Activated naive CD8-positive, alpha-beta T cell treated with anti-CD3 and anti-CD28 coated beads for 36 hours (primary cell): Measurements from ENCODE around the gene INS. TPM values are rescaled to one million over a fixed set of nuclear protein-coding genes. Genes with fewer than 3 reads are reported as not detected.

Experiments used
- DNase-seq: peaks from one replicate; pipeline ENCODE4 v3.0.0; 2021
- H3K27ac Mint-ChIP-seq: one replicate; pipeline ENCODE4 v1.8.0; 2022; ENCODE audit warnings: mild to moderate bottlenecking, moderate library complexity, mixed read lengths
- H3K27me3 Mint-ChIP-seq: one replicate; pipeline ENCODE4 v1.8.0; 2022; ENCODE audit warnings: mild to moderate bottlenecking, mixed read lengths
- H3K36me3 Mint-ChIP-seq: one replicate; pipeline ENCODE4 v1.8.0; 2021; ENCODE audit warnings: mild to moderate bottlenecking, mixed read lengths
- H3K4me1 Mint-ChIP-seq: one replicate; pipeline ENCODE4 v1.8.0; 2021; ENCODE audit warnings: mixed read lengths
- H3K4me3 Mint-ChIP-seq: one replicate; pipeline ENCODE4 v1.8.0; 2022; ENCODE audit warnings: mild to moderate bottlenecking, moderate library complexity, mixed read lengths
- H3K9me3 Mint-ChIP-seq: one replicate; pipeline ENCODE4 v1.8.0; 2022; ENCODE audit warnings: mixed read lengths
- total RNA-seq, 2 experiments: library from RNA; stranded (reverse); gene quantifications; one replicate each; pipeline ENCODE4 v1.2.3, GENCODE V29; 2021

INS gene
- total RNA-seq: not detected

DNA sequence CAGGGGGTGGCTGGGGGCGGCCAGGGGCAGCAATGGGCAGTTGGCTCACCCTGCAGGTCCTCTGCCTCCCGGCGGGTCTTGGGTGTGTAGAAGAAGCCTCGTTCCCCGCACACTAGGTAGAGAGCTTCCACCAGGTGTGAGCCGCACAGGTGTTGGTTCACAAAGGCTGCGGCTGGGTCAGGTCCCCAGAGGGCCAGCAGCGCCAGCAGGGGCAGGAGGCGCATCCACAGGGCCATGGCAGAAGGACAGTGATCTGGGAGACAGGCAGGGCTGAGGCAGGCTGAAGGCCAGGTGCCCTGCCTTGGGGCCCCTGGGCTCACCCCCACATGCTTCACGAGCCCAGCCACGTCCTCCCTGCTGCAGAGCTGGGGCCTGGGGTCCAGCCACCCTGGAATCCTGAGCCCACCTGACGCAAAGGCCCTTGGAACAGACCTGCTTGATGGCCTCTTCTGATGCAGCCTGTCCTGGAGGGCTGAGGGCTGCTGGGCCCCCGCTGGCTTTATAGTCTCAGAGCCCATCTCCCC lies at the start of gene INS:
Gene INS (minus strand): TSS at position 474 of the 524 bp plus-strand sequence. CDS start 238 bp downstream, at position 236.
- Mint-ChIP-seq H3K36me3 (no peaks in the 10 kb centered on the region), H3K4me3 (no peak within 1 kb of the TSS), H3K27me3 (peaks cover 4% of the 10 kb centered on the region), H3K4me1 (no peaks in the 10 kb centered on the region), H3K9me3 (no peaks in the 10 kb centered on the region), H3K27ac (no peak within 1 kb of the TSS)
- DNase-seq: no peak

- H3K4me3 Mint-ChIP-seq: no peak overlapping the region
- peaks cover 5% of the 10 kb centered on the region for H3K4me1 Mint-ChIP-seq
- H3K9me3 Mint-ChIP-seq: no peaks in the 10 kb centered on the region
- no peak for DNase-seq
- H3K27me3 Mint-ChIP-seq: no peaks in the 10 kb centered on the region
- no peak overlapping the region for H3K27ac Mint-ChIP-seq
- H3K36me3 Mint-ChIP-seq: no peaks in the 10 kb centered on the region
Measured at GRCh38 chr11:2210366-2211112, 49.5 kb upstream of the INS start.

- Mint-ChIP-seq H3K36me3 (no peaks in the 10 kb centered on the region), H3K4me1 (peaks cover 5% of the 10 kb centered on the region), H3K27ac (no peak overlapping the region), H3K9me3 (no peaks in the 10 kb centered on the region), H3K27me3 (no peaks in the 10 kb centered on the region), H3K4me3 (no peak overlapping the region)
- DNase-seq: no peak
Measured at GRCh38 chr11:2209900-2210321, 48.9 kb upstream of the INS start.

DNA sequence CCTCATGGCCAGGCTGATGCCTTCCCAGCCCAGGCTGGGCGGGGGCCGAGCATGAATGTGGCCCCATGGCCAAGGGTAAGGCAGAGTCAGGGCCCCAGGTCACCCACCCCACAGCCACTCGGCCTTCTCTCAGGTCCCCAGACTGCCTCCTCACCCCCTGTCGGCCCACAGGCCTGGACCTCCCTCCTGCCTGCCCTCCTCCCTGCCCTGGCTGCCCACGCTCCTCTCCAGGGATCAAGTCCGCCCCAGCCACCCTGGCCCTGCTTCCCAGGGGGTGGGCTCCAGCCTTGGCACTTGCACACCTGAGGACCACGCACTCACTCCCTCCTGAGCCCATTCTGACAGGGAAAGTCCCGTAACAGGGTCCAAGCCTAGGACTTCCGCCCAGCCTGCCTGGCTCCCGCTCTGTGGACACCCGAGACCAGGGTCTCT lies 48.4 kb upstream of the INS start:
- Mint-ChIP-seq H3K36me3 (no peaks in the 10 kb centered on the region), H3K27ac (no peak overlapping the region), H3K4me3 (no peak overlapping the region), H3K4me1 (peaks cover 5% of the 10 kb centered on the region), H3K27me3 (no peaks in the 10 kb centered on the region), H3K9me3 (no peaks in the 10 kb centered on the region)
- no peak for DNase-seq

- no peaks in the 10 kb centered on the region for H3K27me3 Mint-ChIP-seq
- peaks cover 5% of the 10 kb centered on the region for H3K4me1 Mint-ChIP-seq
- no peaks in the 10 kb centered on the region for H3K9me3 Mint-ChIP-seq
- H3K27ac Mint-ChIP-seq: no peak overlapping the region
- no peak for DNase-seq
- no peak overlapping the region for H3K4me3 Mint-ChIP-seq
- no peaks in the 10 kb centered on the region for H3K36me3 Mint-ChIP-seq
Measured at GRCh38 chr11:2208691-2209369, 47.8 kb upstream of the INS start.

- Mint-ChIP-seq H3K9me3 (no peaks in the 10 kb centered on the region), H3K4me1 (no peaks in the 10 kb centered on the region), H3K27ac (no peak overlapping the region), H3K36me3 (no peaks in the 10 kb centered on the region), H3K27me3 (no peaks in the 10 kb centered on the region), H3K4me3 (no peak overlapping the region)
- no peak for DNase-seq
Measured at GRCh38 chr11:2207773-2208621, 47.0 kb upstream of the INS start.

GRCh38 chr11:2207212-2207611 lies 46.2 kb upstream of the INS start:
- Mint-ChIP-seq H3K36me3 (no peaks in the 10 kb centered on the region), H3K9me3 (no peaks in the 10 kb centered on the region), H3K27ac (no peak overlapping the region), H3K4me1 (no peaks in the 10 kb centered on the region), H3K27me3 (no peaks in the 10 kb centered on the region), H3K4me3 (no peak overlapping the region)
- DNase-seq: no peak

DNA sequence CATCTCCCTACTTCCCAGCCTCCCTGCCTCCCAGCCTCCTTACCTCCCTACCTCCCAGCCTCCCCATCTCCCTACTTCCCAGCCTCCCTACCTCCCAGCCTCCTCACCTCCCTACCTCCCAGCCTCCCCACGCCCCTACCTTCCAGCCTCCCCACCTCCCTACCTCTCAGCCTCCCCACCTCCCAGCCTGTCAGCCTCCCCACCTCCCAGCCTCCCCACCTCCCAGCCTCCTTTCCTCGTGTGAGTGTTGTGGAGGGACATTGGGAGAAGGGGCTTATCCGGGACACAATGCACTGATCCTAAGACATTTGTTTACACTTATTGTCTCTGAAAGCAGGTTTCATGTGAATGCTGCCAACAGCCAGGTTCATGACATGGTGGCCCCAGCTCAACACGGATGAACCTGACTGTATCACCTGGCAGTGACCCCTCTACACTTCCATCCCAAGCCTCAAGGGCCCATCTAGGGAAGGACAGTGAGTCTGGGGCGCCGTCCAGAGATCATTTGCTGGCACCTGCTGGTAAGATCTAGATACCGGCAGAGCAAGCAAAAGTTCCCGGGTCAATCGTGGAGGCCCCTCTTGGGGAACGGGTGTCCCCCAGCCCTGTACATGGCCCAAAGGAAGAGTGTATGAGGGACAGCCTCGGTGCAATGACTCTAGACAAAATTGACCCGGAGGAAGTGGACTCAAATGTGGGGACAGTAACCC lies 45.1 kb upstream of the INS start:
- no peaks in the 10 kb centered on the region for H3K36me3 Mint-ChIP-seq
- DNase-seq: no peak

GRCh38 chr11:2205214-2205720 lies 44.3 kb upstream of the INS start:
- Mint-ChIP-seq H3K27me3 (no peaks in the 10 kb centered on the region), H3K4me1 (no peaks in the 10 kb centered on the region), H3K36me3 (no peaks in the 10 kb centered on the region), H3K9me3 (peaks cover 1% of the 10 kb centered on the region), H3K4me3 (no peak overlapping the region), H3K27ac (no peak overlapping the region)
- DNase-seq: no peak

More for the DNA sequence above, 45.1 kb upstream of the INS start:
- H3K27ac Mint-ChIP-seq: no peak overlapping the region
- no peak overlapping the region for H3K4me3 Mint-ChIP-seq
- H3K9me3 Mint-ChIP-seq: no peaks in the 10 kb centered on the region
- H3K27me3 Mint-ChIP-seq: no peaks in the 10 kb centered on the region
- H3K4me1 Mint-ChIP-seq: no peaks in the 10 kb centered on the region

GRCh38 chr11:2204361-2205213 lies 43.6 kb upstream of the INS start:
- Mint-ChIP-seq H3K36me3 (no peaks in the 10 kb centered on the region), H3K27ac (no peak overlapping the region), H3K27me3 (no peaks in the 10 kb centered on the region), H3K9me3 (peaks cover 1% of the 10 kb centered on the region), H3K4me3 (no peak overlapping the region), H3K4me1 (no peaks in the 10 kb centered on the region)
- no peak for DNase-seq

DNA sequence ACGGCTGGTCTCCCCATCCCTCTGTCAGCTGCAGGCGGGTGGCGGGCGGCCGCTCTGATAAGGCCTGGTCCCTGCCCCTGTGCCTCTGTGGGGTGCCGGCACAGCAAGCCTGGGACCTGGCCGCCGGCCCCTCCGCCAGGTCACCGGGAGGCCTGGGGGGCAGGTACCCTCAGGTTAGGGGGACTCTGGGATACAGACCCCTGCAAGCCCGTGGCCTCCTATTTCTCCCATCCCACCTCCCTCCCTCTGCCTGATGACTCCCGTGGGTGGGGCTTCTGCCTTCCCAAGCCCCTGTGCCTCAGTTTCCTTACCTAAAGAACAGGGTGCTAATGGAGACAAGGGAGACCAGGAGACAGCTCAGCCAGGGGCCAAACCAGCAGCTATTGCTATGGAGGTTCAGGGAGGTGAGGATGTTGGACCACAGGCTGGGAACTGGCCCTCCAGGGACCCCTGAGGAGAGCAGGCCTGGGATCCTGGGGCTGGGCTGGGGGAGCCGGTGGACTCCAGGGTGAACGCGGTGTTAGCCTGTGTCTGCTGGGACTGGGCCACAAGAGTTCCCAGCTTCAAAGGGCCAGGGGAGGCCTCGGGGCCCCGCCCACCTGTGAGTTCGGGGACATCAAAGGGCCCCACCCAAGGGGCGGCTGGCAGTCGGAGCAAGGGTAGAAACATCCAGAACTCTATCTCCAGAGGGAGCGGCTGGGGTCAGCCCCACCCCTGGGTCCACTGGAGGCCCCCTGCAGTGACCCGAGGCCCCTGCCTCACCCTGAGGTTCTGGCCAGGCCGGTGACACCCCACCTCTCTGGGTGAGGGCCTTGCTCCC lies 42.6 kb upstream of the INS start:
- Mint-ChIP-seq H3K36me3 (no peaks in the 10 kb centered on the region), H3K9me3 (peaks cover 1% of the 10 kb centered on the region), H3K4me3 (no peak overlapping the region), H3K27ac (no peak overlapping the region), H3K4me1 (no peaks in the 10 kb centered on the region), H3K27me3 (no peaks in the 10 kb centered on the region)
- DNase-seq: no peak

- H3K4me3 Mint-ChIP-seq: no peak overlapping the region
Measured at GRCh38 chr11:2202900-2203439, 42.0 kb upstream of the INS start.

More at GRCh38 chr11:2202900-2203439, 42.0 kb upstream of the INS start:
- no peak for DNase-seq
- no peaks in the 10 kb centered on the region for H3K4me1 Mint-ChIP-seq
- no peaks in the 10 kb centered on the region for H3K27me3 Mint-ChIP-seq
- peaks cover 1% of the 10 kb centered on the region for H3K9me3 Mint-ChIP-seq
- H3K27ac Mint-ChIP-seq: no peak overlapping the region
- H3K36me3 Mint-ChIP-seq: no peaks in the 10 kb centered on the region
